Effector CD8-positive, alpha-beta T cell (primary cell): ENCODE data around the gene BPIFB3.

Experiments used
- DNase-seq: peaks from one replicate; lab custom pipeline; 2025; lab: John Stamatoyannopoulos, UW

BPIFB3 gene

DNA sequence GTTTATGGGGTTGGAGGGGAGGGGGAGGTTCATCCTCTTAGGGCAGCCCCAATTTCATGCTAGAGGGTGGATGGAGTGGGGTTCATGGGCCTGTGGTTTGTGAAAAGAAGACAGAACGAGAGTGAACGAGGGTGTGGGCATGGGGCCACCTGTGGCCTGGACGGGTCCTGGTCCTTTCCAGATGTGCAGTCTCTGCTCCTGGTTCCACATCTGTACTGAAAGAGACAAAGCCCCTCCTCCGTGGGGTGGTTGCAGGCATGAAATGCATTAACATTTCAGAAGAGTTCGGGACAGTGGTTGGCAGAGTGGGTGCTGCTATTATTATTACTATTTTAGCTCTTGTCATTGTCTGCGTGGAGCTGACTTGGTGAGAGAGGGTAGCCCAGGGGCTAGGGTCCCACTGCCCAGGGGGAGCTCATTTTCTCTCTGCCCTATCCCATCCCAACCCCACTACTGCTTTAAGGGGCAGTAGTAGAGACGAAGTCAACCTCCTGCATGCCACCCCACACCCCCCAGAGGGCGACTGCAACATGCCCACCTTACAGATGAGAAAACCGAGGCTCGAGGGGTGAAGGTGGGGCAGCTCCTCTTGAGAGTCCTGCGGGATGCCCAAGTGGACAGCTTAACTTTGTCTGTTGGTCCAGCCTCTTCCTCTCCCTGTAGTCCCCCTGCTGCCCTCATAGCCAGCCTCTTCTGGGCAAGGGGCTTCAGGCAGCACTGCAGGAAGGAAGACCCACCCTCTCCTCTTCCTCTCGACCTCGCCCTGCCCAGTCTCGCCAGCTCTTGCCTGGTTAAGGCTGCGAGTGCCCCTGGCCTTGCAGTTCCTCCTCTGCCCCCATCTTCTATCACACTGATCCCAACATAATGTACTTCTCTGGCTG, 37.8 kb upstream of the BPIFB3 start:
- DNase-seq: no peak

- no peak for DNase-seq
Measured at GRCh38 chr20:33016581-33017109, 37.1 kb upstream of the BPIFB3 start.

- no peak for DNase-seq
Measured at GRCh38 chr20:33017542-33017941, 36.2 kb upstream of the BPIFB3 start.

DNA sequence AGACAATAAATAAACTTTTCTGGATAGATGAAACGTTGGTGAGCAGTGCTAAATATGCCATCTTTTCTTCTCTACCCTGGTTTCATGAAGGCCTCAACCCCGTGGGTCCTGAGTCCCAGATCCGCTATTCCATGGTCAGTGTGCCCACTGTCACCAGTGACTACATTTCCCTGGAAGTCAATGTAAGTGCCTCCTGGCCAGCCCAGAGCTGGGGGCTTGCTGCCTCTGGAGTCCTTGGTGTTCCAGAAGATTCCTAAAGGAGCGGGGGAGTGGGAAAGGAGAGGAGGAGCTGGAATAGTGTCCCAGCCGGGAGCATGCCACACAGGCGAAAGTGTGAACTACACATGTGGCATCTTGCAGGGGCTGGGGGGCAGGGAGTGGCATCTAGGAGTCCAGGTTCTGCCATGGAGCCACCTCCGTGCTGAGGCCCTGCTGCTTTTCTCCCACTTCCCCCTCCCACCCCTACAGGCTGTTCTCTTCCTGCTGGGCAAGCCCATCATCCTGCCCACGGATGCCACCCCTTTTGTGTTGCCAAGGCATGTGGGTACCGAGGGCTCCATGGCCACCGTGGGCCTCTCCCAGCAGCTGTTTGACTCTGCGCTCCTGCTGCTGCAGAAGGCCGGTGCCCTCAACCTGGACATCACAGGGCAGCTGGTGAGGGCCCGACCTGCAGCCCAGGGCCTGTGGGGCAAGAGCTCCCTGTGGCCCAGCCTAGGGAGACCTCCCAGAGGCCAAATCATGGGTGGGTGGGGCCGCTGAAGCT, 35.4 kb upstream of the BPIFB3 start:
- no peak for DNase-seq

GRCh38 chr20:33019465-33020277, 34.0 kb upstream of the BPIFB3 start:
- no peak for DNase-seq

- DNase-seq: no peak
Measured at GRCh38 chr20:33020278-33021161, 33.2 kb upstream of the BPIFB3 start.

DNA sequence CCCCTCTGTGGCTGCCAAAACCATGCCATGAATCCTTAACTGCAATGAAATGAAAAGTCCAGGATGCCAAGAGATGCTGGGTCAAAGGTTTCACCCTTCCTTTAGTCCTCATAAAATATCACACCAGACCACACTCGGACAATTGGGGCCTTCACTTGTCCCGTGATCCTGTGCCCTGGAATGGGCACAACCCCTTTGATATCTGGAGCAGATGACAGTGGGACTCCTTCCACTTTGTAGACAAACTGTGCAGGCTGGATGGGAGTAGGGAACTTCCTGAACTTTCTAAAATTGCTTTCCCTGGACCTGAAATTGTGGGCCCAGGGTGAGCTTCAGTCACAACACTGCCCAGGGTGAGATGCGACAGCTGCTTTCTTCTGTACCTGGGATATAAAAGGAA, 31.8 kb upstream of the BPIFB3 start:
- DNase-seq: no peak

DNA sequence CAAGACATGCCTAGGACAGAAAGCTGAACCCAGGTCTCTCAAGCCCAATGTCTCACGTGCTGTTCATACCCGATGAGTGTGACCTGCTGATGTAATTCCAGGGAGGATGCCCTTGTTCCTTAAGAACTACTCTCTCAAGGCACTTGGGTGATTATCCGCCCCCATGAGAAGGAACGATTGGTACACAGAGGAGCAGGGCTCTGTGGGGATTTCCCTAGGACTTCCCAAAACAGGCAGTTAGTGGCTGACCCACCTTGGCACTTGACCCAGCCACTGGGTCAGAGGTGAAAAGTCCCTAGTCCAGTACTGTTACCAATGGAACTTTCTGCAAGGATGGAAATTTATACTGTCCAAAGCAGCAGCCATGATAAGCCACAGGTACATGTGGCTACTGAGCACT, 31.4 kb upstream of the BPIFB3 start:
- no peak for DNase-seq

GRCh38 chr20:33022694-33023438, 30.8 kb upstream of the BPIFB3 start:
- no peak for DNase-seq

- DNase-seq: no peak
Measured at GRCh38 chr20:33023439-33024242, 30.1 kb upstream of the BPIFB3 start.

DNA sequence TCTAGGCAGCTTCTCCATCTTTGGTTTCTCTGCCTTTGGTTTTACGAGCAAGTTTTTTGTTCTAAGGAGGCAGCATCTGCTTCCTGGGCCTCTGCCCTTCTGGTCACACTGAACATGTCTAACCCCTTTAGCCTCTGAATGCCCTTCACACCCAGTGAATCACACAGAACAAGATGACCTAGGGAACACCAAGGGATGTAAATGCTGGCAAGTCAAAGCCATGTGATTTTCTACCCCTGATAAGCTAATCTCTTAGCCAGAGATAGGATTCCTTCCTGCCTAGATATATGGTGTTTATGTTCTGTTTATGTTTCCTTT, 29.5 kb upstream of the BPIFB3 start:
- DNase-seq: no peak

DNA sequence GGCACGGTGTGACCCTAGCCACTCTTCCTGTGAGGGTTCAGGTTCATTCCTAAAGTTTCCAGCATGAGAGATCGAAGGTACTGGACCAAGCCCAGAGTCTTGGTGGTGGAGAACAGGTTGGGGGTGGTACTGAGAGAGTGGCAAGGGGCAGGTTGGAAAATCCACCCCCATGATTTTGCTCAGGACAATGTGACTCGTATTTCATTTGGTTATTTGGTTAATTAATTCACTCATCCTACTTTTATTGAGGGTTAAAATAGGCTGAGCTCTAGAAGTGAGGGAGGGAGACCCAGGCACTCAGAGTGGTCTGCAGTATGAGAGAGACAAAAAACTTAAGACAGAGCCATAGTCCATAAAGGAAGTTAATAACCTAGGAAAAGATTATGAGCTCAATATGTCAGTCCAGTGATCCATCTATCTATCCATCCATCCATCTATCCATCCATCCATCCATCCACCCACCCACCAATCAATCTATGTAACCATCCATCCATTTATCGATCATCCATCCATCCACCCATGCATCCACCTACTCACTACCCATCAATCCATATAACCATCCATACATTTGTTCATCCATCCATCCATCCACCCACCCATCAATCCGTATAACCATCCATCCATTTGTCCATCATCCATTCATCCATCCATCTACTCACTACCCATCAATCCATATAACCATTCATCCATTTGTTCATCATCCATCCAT, 28.9 kb upstream of the BPIFB3 start:
- no peak for DNase-seq

- no peak for DNase-seq
Measured at GRCh38 chr20:33025318-33025876, 28.3 kb upstream of the BPIFB3 start.

DNA sequence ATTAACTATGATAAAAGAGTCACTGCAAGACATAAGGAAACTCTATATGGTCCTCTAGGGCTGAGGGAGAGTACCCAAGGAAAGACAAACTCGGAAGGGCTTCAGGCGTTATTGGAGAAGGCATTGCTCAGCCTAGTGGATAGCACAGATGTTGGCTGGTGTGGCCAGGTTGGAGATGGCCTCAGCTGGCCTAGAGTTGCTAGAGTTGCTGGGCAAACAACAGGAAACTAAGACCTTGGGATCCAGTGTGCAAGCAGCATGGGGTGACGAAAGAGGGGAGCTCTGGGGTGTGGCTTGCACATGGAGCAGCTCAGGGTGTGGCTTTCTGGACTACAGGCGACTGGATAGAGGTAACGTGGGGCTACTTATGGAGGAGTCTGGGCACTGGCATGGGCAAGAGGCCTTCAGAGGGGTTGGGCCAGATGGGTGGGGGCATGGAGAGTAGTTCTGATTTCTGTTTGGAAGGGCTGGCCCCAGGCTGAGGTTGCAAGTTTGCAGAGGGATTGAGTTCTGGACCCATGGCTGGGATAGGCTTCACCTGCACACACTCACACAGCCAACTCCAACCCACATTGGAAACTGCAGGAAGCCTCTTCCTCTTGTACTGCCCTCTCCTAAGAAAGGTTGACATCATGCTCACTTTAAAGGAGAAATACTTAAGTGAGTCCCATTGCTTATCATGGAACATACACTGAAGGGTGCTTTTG, 27.5 kb upstream of the BPIFB3 start:
- DNase-seq: no peak

- no peak for DNase-seq
Measured at GRCh38 chr20:33026779-33027759, 26.6 kb upstream of the BPIFB3 start.
